AG09319 (cell line): Measurements from ENCODE around the gene NCKAP1.

Source experiments
- DNase-seq: peaks from one replicate; pipeline ENCODE4 v3.0.0-alpha.2; 2010; ENCODE audit warnings: low read depth; ENCODE audit errors: extremely low read depth
- TF ChIP-seq, protein P1 (sequence below): IDR thresholded peaks from 2 replicates; pipeline ENCODE4 v1.5.1; 2011; ENCODE audit warnings: low read depth, mild to moderate bottlenecking, inconsistent platforms, low read length, moderate library complexity

Gene NCKAP1

DNA sequence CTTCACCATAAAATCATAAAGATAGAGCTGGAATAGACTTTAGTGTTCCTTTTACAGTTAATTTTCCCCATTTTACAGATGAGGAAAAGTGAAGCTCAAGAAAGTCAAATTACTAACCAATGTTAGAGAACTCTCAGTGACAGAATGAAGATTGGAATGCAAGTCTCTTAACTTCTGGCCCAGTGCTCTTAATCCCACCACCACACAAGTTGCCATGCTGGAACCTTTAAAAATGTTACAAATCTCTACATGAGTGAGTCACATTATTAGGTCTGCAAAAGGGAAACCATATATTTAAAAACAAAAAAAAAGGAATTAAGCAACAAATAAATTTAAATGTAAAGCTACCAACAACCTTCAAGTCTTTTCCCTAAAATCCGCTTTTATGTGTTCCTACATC, 3.5 kb downstream of the NCKAP1 start:
- TF ChIP-seq, protein P1, sequence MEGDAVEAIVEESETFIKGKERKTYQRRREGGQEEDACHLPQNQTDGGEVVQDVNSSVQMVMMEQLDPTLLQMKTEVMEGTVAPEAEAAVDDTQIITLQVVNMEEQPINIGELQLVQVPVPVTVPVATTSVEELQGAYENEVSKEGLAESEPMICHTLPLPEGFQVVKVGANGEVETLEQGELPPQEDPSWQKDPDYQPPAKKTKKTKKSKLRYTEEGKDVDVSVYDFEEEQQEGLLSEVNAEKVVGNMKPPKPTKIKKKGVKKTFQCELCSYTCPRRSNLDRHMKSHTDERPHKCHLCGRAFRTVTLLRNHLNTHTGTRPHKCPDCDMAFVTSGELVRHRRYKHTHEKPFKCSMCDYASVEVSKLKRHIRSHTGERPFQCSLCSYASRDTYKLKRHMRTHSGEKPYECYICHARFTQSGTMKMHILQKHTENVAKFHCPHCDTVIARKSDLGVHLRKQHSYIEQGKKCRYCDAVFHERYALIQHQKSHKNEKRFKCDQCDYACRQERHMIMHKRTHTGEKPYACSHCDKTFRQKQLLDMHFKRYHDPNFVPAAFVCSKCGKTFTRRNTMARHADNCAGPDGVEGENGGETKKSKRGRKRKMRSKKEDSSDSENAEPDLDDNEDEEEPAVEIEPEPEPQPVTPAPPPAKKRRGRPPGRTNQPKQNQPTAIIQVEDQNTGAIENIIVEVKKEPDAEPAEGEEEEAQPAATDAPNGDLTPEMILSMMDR, result no peak
- no peak for DNase-seq

DNA sequence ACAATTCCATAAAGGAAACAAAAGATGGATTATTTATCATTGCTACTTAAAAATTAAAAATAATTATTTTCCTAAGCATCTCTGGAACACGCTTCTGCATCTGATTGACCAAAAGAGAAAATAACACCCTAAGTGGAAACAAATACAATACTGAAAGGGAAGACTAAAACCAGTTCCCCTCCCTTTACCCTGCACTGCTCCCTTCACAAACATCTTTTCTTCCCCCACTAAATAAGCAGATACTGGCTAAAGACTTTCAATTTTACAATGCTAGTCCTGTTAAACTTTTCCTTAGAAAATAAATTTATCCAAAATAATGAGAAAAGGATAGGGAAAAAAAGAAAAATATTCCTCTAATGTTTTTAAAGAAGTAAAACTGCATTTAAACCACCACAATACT, 4.3 kb downstream of the NCKAP1 start:
- TF ChIP-seq, protein P1, result no peak
- DNase-seq, result no peak

DNA sequence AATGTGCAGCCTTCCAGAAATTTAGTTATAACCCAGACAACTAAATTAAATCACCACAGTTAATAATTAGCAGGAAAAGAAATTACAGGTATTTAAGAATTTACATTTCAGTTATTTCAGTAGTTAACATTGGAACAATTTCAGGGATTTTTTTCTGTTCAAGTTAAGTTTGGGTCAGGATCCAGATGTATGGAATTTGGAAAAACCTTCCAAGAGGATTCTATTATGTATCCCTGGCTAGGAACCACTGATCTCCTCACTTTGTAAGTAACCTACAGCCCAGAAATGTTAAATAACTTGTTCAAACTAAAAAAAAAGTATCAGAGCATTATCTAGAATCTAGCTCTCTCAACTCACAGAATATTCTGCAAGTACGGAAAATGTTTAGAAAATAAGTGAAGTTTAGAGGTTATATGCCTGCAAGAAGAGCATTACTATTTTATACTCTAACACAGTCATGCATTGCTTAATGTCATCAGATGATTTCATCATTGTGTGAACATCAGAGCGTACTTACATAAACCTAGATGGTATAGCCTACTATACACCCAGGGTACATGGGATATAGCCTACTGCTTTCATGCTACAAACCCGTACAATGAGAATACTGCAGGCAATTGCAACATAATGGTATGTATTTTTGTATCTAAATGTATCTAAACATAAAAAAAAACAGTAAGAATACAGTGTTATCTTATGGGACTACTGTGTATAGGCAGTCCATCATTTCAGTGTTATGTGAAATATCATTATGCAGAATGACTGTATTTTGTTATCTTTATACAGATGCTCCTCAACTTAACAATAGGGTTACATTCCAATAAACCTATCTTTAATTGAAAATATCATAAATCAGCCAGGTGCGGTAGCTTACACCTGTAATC, 6.1 kb downstream of the NCKAP1 start:
- TF ChIP-seq, protein P1, result no peak
- DNase-seq, result no peak

DNA sequence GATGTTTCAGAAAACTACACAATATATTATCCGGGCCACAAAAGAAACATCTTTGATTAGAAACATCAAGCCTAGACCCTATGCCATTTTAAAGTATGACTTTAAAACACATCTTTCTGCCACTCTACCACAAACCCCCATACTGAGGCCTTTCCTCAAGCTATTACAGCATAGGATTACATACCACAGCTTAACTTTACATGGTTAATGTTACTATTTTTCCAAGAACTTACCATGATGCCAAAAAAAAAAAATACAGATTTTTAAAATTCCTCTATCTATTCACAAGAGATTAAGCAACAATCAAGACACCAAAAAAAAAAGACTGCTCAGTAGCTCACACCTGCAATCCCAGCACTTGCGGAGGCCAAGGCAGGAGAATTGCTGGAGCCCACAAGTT, 9.0 kb downstream of the NCKAP1 start:
- DNase-seq, result no peak
- TF ChIP-seq, protein P1, result no peak

DNA sequence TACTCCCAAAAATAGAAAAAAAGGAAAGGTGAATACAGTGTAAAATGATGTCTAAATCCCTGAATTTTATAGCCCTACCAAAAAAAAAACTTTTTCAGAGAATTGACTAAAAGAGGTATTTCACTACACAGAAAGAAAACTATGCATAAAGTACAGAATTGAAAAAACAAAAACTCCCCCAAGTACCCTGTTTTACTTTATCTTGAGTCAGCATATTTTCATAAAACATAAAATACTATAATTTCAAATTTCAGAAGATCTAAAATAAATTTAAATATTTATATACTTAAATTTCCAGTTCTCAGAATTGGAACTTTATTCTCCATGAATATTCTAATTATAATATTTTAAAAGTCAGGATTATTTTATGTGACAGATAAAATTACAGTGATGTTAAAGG, 10.1 kb downstream of the NCKAP1 start:
- DNase-seq, result no peak
- TF ChIP-seq, protein P1, result no peak

DNA sequence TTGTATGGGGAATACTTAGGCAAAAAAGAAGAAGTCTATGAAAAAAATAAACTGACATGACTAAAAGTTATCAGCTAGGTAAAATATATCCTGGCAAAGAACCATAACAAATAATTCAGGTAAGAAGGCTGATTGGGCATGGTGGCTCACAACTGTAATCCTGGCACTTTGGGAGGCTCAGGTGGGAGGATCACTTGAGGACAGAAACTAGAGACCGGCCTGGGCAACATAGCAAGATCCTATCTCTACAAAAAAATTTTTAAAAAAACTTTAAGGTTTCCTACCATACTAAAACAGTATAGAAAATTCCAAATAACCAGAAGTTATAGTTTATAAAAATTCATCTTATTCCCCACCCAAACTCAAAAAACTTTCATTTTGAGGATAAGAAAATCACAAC, 10.8 kb downstream of the NCKAP1 start:
- TF ChIP-seq, protein P1, result no peak
- DNase-seq, result no peak

DNA sequence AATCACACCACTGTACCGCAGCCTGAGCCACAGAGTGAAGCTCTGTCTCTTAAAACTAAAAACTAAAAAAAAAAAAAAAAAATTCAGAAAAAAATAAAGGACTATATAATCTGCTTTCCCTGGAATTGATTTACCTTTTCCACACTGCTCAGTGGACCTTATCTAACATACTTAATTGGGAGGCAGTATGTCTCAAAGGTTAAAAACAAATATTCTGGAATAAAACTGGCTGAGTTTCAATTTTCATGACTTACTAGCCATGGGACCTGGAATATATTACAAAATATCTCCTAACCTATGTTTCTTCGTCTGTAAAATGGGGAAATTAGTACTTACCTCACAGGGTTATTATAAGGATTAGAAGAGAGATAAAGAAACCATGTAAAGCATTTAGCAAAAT, 11.8 kb downstream of the NCKAP1 start:
- no peak for DNase-seq
- TF ChIP-seq, protein P1, result no peak
